Skeletal muscle tissue (tissue), 4 donors: ENCODE measurements around the gene TCTN2. TPM values are rescaled to one million over a fixed set of nuclear protein-coding genes. Genes with fewer than 3 reads are reported as not detected.
A peak's percentile ranks its signal among the peaks of the same experiment; 100 is the strongest.

Source experiments
- H3K27ac ChIP-seq: one replicate; pipeline ENCODE4 v1.7.0; 2013; ENCODE audit warnings: mild to moderate bottlenecking, low read depth, low read length, inconsistent platforms
- H3K27me3 ChIP-seq, 3 donors: one replicate each; pipeline ENCODE4 v1.7.0; 2013; ENCODE audit warnings: low read length in 3 of 3; ENCODE audit not compliant: control insufficient read depth in 3 of 3, insufficient read depth in 3 of 3
- H3K36me3 ChIP-seq, 3 donors: one replicate each; pipeline ENCODE4 v1.7.0; 2013; ENCODE audit warnings: low read length in 3 of 3; ENCODE audit not compliant: control insufficient read depth in 3 of 3, insufficient read depth in 3 of 3
- H3K4me1 ChIP-seq, 3 donors: one replicate each; pipeline ENCODE4 v1.7.0; 2013; ENCODE audit warnings: low read length in 3 of 3, mild to moderate bottlenecking in 3 of 3; ENCODE audit not compliant: control insufficient read depth in 3 of 3, insufficient read depth in 3 of 3
- H3K4me3 ChIP-seq, 3 donors: one replicate each; pipeline ENCODE4 v1.7.0; 2013; ENCODE audit warnings: low read length in 3 of 3
- H3K9ac ChIP-seq, 3 donors: one replicate each; pipeline ENCODE4 v1.7.0; 2013; ENCODE audit warnings: low read length in 3 of 3, mild to moderate bottlenecking in 3 of 3, moderate library complexity in 2 of 3, low read depth in 1 of 3
- H3K9me3 ChIP-seq, 3 donors: one replicate each; pipeline ENCODE4 v1.7.0; 2013; ENCODE audit warnings: low read length in 3 of 3; ENCODE audit not compliant: control insufficient read depth in 3 of 3
- total RNA-seq: library from RNA; depleted of rRNA; stranded (reverse); fragments of >200 nt; gene quantifications from one replicate; pipeline ENCODE4 v1.2.3, GENCODE V29; 2014
- donor health status: Osteomylitis.

Gene TCTN2
- 6.8 TPM for total RNA-seq

DNA sequence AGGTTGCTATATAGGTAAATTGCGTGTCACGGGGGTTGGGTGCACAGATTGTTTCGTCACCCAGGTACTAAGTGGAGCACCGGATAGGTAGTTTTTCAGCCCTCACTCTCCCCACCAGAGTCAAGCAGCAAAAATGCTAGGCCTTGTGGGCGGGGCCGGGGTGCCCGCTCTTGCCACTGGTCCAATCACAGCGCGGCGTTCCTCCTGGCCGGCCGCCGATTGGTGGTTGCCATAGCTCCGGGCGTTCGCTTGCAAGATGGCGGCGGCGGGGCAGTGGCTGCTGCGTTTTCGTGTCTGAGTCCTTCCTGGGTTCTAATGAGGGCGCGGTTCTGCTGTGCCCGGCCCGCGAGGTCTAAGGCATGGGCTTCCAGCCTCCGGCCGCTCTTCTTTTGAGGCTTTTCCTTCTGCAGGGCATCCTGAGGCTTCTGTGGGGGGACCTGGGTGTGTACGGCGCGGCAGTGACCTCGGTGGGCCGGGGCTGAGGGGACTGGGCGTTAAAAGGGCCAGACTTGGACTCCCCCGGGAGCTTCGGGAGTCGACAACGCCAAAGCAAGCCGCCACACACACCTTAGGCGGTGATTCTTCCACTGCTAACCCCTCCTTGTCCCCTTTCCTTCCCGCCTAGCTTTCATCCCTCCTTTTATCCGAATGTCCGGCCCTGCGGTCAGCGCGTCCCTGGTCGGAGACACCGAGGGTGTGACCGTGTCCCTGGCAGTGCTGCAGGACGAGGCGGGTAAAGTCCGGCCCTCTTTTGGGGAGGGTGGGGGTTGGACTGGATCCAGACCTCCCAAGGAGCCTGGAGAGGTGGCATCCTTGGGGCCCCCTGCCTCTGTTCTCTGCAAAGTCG, at the start of gene TCTN2:
TSS of gene TCTN2 (plus strand) at position 232 of the 847 bp plus-strand sequence. CDS start at position 360, 128 bp downstream.
- Histone ChIP-seq H3K36me3 (peaks cover 5 to 10% (median 7%) of the 10 kb centered on the region in 3 donors), H3K4me3 (peak within 1 kb of the TSS; percentile 89 to 94 (median 90)), H3K9me3 (no peaks in the 10 kb centered on the region), H3K4me1 (peaks cover 6 to 12% (median 8%) of the 10 kb centered on the region in 3 donors), H3K9ac (peak within 1 kb of the TSS; percentile 70 to 87 (median 87)), H3K27ac (no peak within 1 kb of the TSS), H3K27me3 (no peaks in the 10 kb centered on the region)

- peaks cover 61 to 74% (median 69%) of the 10 kb centered on the region in 3 donors for H3K36me3 ChIP-seq
- H3K27me3 ChIP-seq, result no peaks in the 10 kb centered on the region
- no peaks in the 10 kb centered on the region for H3K9me3 ChIP-seq
- no peaks in the 10 kb centered on the region for H3K4me1 ChIP-seq
- H3K27ac ChIP-seq, result no peak overlapping the region
- no peak overlapping the region for H3K9ac ChIP-seq
- H3K4me3 ChIP-seq, result no peak overlapping the region
Measured at GRCh38 chr12:123621619-123622530, 49.0 kb upstream of the TCTN2 start.

GRCh38 chr12:123633379-123634141, 37.4 kb upstream of the TCTN2 start, which contains the start of the genes EIF2B1 and GTF2H3:
EIF2B1 (minus strand) TSS chr12:123633686; CDS start chr12:123633557, 129 bp downstream.
GTF2H3 (plus strand) TSS chr12:123633829; CDS start chr12:123633860, 31 bp downstream.
- no peaks in the 10 kb centered on the region for H3K27me3 ChIP-seq
- H3K4me1 ChIP-seq, result peaks cover 7 to 22% (median 10%) of the 10 kb centered on the region in 3 donors
- H3K4me3 ChIP-seq, result peak within 1 kb of the TSS; percentile 94 to 99 (median 99)
- H3K9me3 ChIP-seq, result no peaks in the 10 kb centered on the region
- peak within 1 kb of the TSS; percentile 88 to 97 (median 96) for H3K9ac ChIP-seq
- peaks cover 21 to 26% (median 24%) of the 10 kb centered on the region in 3 donors for H3K36me3 ChIP-seq
- H3K27ac ChIP-seq, result peak within 1 kb of the TSS; percentile 84

- H3K9me3 ChIP-seq, result no peaks in the 10 kb centered on the region
- peaks cover 7 to 22% (median 10%) of the 10 kb centered on the region in 3 donors for H3K4me1 ChIP-seq
- peak overlapping the region; percentile 84 for H3K27ac ChIP-seq
- H3K27me3 ChIP-seq, result no peaks in the 10 kb centered on the region
- peak overlapping the region; percentile 94 to 99 (median 99) for H3K4me3 ChIP-seq
- peaks cover 16 to 20% (median 18%) of the 10 kb centered on the region in 3 donors for H3K36me3 ChIP-seq
- H3K9ac ChIP-seq, result peak overlapping the region; percentile 88 to 97 (median 96)
Measured at GRCh38 chr12:123634142-123634561, 36.8 kb upstream of the TCTN2 start.

GRCh38 chr12:123643911-123644310, 27.0 kb upstream of the TCTN2 start:
- no peak overlapping the region for H3K27ac ChIP-seq
- no peak overlapping the region for H3K4me3 ChIP-seq
- no peak overlapping the region for H3K9ac ChIP-seq
- H3K27me3 ChIP-seq, result no peaks in the 10 kb centered on the region
- no peaks in the 10 kb centered on the region for H3K4me1 ChIP-seq
- H3K36me3 ChIP-seq, result peaks cover 9 to 30% (median 16%) of the 10 kb centered on the region in 3 donors
- no peaks in the 10 kb centered on the region for H3K9me3 ChIP-seq

- Histone ChIP-seq H3K36me3 (peaks cover 13 to 41% (median 18%) of the 10 kb centered on the region in 3 donors), H3K9me3 (no peaks in the 10 kb centered on the region), H3K27ac (no peak overlapping the region), H3K4me3 (no peak overlapping the region), H3K4me1 (no peaks in the 10 kb centered on the region), H3K27me3 (no peaks in the 10 kb centered on the region), H3K9ac (no peak overlapping the region)
Measured at GRCh38 chr12:123645380-123645779, 25.5 kb upstream of the TCTN2 start.

DNA sequence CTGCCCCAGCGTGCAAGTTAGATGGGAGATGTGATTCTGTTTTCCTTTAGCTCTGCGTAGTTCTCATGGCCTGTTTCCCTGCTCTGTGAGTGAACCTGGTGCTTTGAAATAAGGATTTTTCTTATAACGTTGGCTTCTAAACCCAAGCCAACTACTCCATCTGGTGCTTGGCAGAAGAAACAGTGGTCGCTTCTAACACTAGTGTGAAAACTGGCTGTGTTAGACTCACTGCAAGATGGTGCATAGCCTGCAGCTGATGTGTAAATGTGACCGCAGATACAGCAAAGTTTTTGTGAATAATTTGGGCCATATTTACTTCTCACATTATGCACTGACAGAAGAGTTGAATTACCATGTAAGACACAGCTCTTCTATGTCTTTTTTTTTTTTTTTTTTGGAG, 25.0 kb upstream of the TCTN2 start:
- no peaks in the 10 kb centered on the region for H3K9me3 ChIP-seq
- no peaks in the 10 kb centered on the region for H3K4me1 ChIP-seq
- no peak overlapping the region for H3K9ac ChIP-seq
- peaks cover 17 to 41% (median 18%) of the 10 kb centered on the region in 3 donors for H3K36me3 ChIP-seq
- no peak overlapping the region for H3K27ac ChIP-seq
- no peaks in the 10 kb centered on the region for H3K27me3 ChIP-seq
- no peak overlapping the region for H3K4me3 ChIP-seq

DNA sequence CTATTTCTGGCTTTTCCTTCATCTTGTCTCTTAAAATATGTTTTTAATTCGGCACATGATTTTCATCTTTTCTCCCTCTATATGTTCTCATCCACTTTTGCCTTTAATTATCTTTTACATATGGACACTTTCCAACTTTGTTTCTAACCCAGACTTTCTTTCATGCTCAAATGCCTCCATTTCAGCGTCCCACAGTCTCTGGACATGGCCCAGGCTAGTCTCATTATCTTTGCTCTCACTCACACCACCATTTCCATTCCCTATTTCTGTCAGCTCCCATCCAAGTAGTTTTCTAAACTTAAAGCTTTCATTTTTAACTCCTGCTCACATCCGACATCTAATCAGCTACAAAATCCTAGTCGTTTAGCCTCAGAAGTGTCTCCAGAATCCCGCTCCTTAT, 22.5 kb upstream of the TCTN2 start:
- Histone ChIP-seq H3K4me3 (no peak overlapping the region), H3K36me3 (peaks cover 17 to 42% (median 18%) of the 10 kb centered on the region in 3 donors)

DNA sequence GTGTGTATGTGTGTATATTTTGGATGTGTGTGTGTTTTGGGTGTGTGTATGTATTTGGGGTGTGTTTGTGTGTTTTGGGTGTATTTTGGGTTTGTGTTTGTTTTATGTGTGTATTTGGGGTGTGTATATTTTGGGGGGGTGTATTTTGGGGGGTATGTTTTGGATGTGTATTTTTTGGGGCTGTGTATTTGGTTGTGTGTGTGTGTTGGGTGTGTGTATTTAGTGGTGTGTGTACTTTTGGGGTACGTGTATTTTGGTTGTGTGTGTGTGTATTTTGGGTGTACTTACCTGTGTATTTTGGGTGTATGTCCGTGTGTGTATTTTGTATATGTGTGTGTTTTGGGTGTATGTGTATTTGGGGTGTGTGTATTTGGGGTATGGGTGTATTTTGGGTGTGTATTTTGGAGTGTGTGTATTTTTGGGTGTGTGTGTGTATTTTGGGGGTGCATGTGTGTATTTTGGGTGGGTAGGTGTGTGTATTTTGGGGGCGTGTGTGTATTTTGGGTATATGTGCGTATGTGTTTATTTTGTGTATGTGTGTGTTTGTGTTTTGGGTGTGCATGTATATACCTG, 16.7 kb upstream of the TCTN2 start:
- Histone ChIP-seq H3K9ac (no peak overlapping the region), H3K36me3 (peaks cover 11 to 37% (median 24%) of the 10 kb centered on the region in 3 donors), H3K27ac (no peak overlapping the region), H3K4me1 (no peaks in the 10 kb centered on the region), H3K9me3 (no peaks in the 10 kb centered on the region), H3K27me3 (no peaks in the 10 kb centered on the region), H3K4me3 (no peak overlapping the region)

More for the DNA sequence above, 22.5 kb upstream of the TCTN2 start:
- no peaks in the 10 kb centered on the region for H3K4me1 ChIP-seq
- H3K27me3 ChIP-seq, result no peaks in the 10 kb centered on the region
- no peak overlapping the region for H3K27ac ChIP-seq
- no peaks in the 10 kb centered on the region for H3K9me3 ChIP-seq
- H3K9ac ChIP-seq, result no peak overlapping the region
